MM.1S (cell line): ENCODE data around the gene ATE1.

Source experiments
- EZH2 ChIP-seq: fragments of 300-600 bp; sonication (generic); optimal IDR thresholded peaks from 2 replicates; pipeline ENCODE3; 2017; ENCODE audit warnings: low read depth, mild to moderate bottlenecking, antibody characterized with exemption, low read length, mixed read lengths
- EZH2phosphoT487 ChIP-seq: fragments of 300-600 bp; sonication (generic); IDR thresholded peaks from 2 replicates; pipeline ENCODE4 v1.6.1; 2018; ENCODE audit warnings: antibody characterized with exemption, low read length
- TF ChIP-seq, protein P1 (sequence below): fragments of 300-600 bp; sonication (generic); IDR thresholded peaks from 2 replicates; pipeline ENCODE4 v1.5.1; 2016; ENCODE audit warnings: antibody characterized with exemption, low read length, mixed read lengths

DNA sequence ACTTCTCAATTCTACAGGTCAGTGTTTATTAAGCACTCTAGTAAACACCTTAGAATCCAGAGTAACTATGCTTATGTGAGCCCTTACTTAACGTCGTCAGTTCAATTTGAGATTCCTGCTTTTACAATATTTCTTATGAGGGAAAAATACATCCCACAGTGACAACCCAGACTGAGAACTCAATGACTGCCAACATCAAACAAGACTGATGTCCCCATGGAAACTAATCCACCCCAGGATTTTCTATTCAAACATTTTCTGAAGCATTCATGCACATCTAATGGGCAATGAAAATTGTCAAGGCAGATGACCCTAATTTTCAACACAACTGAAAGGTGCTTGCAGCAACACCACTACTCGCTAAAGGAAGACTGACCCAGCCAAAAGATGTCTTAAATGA, 67.0 kb downstream of the ATE1 start:
- TF ChIP-seq, protein P1, sequence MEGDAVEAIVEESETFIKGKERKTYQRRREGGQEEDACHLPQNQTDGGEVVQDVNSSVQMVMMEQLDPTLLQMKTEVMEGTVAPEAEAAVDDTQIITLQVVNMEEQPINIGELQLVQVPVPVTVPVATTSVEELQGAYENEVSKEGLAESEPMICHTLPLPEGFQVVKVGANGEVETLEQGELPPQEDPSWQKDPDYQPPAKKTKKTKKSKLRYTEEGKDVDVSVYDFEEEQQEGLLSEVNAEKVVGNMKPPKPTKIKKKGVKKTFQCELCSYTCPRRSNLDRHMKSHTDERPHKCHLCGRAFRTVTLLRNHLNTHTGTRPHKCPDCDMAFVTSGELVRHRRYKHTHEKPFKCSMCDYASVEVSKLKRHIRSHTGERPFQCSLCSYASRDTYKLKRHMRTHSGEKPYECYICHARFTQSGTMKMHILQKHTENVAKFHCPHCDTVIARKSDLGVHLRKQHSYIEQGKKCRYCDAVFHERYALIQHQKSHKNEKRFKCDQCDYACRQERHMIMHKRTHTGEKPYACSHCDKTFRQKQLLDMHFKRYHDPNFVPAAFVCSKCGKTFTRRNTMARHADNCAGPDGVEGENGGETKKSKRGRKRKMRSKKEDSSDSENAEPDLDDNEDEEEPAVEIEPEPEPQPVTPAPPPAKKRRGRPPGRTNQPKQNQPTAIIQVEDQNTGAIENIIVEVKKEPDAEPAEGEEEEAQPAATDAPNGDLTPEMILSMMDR, result no peak
- TF ChIP-seq EZH2 (no peak), EZH2phosphoT487 (no peak)
